Medulla oblongata (tissue), 1 donor: ENCODE results near the gene HELZ.

ENCODE experiments used
- DNase-seq: peaks from one replicate; pipeline ENCODE4 v3.0.0-alpha.2; 2015; ENCODE audit errors: extremely low spot score

Gene HELZ

GRCh38 chr17:67082107-67082506, 162.9 kb downstream of the HELZ start:
- DNase-seq, result no peak

GRCh38 chr17:67080804-67081203, 164.2 kb downstream of the HELZ start:
- no peak for DNase-seq

- no peak for DNase-seq
These were observed 165.5 kb downstream of the HELZ start for GRCh38 chr17:67079491-67079890.

- DNase-seq, result no peak
These were observed 166.7 kb downstream of the HELZ start for GRCh38 chr17:67078292-67078691.

- DNase-seq, result no peak
These were observed 168.7 kb downstream of the HELZ start for GRCh38 chr17:67076290-67076689.

- no peak for DNase-seq
These were observed 170.2 kb downstream of the HELZ start for GRCh38 chr17:67074781-67075180.

- no peak for DNase-seq
These were observed 172.1 kb downstream of the HELZ start for GRCh38 chr17:67072885-67073284.

- DNase-seq, result no peak
These were observed 173.4 kb downstream of the HELZ start for GRCh38 chr17:67071595-67071994.

GRCh38 chr17:67069603-67070136, 175.3 kb downstream of the HELZ start:
- DNase-seq, result no peak

GRCh38 chr17:67068999-67069398, 176.0 kb downstream of the HELZ start:
- DNase-seq, result no peak

- no peak for DNase-seq
These were observed 177.2 kb downstream of the HELZ start for GRCh38 chr17:67067571-67068482.

- DNase-seq, result no peak
These were observed 178.3 kb downstream of the HELZ start for GRCh38 chr17:67066717-67067116.

GRCh38 chr17:67063141-67063540, 181.9 kb downstream of the HELZ start:
- DNase-seq, result no peak

- DNase-seq, result peak; percentile 39
These were observed 185.6 kb downstream of the HELZ start for GRCh38 chr17:67059372-67059771.

GRCh38 chr17:67058036-67058435, 187.0 kb downstream of the HELZ start:
- DNase-seq, result no peak

- DNase-seq, result no peak
These were observed 188.1 kb downstream of the HELZ start for GRCh38 chr17:67056746-67057490.

GRCh38 chr17:67055811-67056745, 188.9 kb downstream of the HELZ start:
- no peak for DNase-seq

GRCh38 chr17:67055041-67055443, 190.0 kb downstream of the HELZ start:
- DNase-seq, result no peak

GRCh38 chr17:67054608-67055007, 190.4 kb downstream of the HELZ start:
- no peak for DNase-seq

GRCh38 chr17:67054011-67054591, 190.9 kb downstream of the HELZ start:
- no peak for DNase-seq

GRCh38 chr17:67053438-67054000, 191.5 kb downstream of the HELZ start:
- DNase-seq, result no peak
